ENCODE measurements around the gene LY6G6C.

LY6G6C gene

GRCh38 chr6:31680226-31681134 lies 41.1 kb downstream of the LY6G6C start, which contains the start of gene LY6G5C:
LY6G5C (minus strand) TSS chr6:31681067; CDS start chr6:31680373, 694 bp downstream.
- no peak for TF ChIP-seq EZH2phosphoT487 (IDR thresholded peaks at IDR 0.05; ENCODE audit: borderline replicate concordance, low read length)
- peak; percentile 61 for TF ChIP-seq CTCF (IDR thresholded peaks at IDR 0.05; ENCODE audit: low read depth, low read length, poor library complexity, severe bottlenecking)
- Histone ChIP-seq H3K9me3 (ENCODE audit: control insufficient read depth, insufficient read depth, low read length) (no peaks in the 10 kb centered on the region), H3K4me1 (ENCODE audit: control insufficient read depth, low read length) (peaks cover 16% of the 10 kb centered on the region), H3K4me3 (ENCODE audit: low read length) (peak within 1 kb of the TSS; percentile 62), H3K36me3 (ENCODE audit: control insufficient read depth, low read length) (no peaks in the 10 kb centered on the region), H3K4me2 (ENCODE audit: low read length) (peak within 1 kb of the TSS; percentile 77), H3K9me2 (replicated peaks; ENCODE audit: control insufficient read depth, low read length) (no peaks in the 10 kb centered on the region), H4K20me1 (ENCODE audit: control insufficient read depth, insufficient read depth, low read depth, low read length) (no peaks in the 10 kb centered on the region), H3K79me2 (ENCODE audit: control insufficient read depth, low read length) (no peaks in the 10 kb centered on the region), H3F3A (ENCODE audit: control insufficient read depth, insufficient read depth) (peaks cover 5% of the 10 kb centered on the region; the same call in 1 of the 2 replicates), H3K27me3 (ENCODE audit: control insufficient read depth, low read length) (peaks cover 26% of the 10 kb centered on the region), H3K27ac (ENCODE audit: low read depth, low read length) (no peak within 1 kb of the TSS)

GRCh38 chr6:31677955-31678354 lies 43.6 kb downstream of the LY6G6C start:
- Histone ChIP-seq H3K27me3 (ENCODE audit: control insufficient read depth, low read length) (peaks cover 26% of the 10 kb centered on the region), H3K4me1 (ENCODE audit: control insufficient read depth, low read length) (peaks cover 16% of the 10 kb centered on the region), H3F3A (ENCODE audit: control insufficient read depth, insufficient read depth) (peaks cover 17% of the 10 kb centered on the region), H3K9me3 (ENCODE audit: control insufficient read depth, insufficient read depth, low read length) (no peaks in the 10 kb centered on the region), H3K27ac (ENCODE audit: low read depth, low read length) (no peak overlapping the region), H3K9me2 (replicated peaks; ENCODE audit: control insufficient read depth, low read length) (no peaks in the 10 kb centered on the region), H3K79me2 (ENCODE audit: control insufficient read depth, low read length) (no peaks in the 10 kb centered on the region), H3K36me3 (ENCODE audit: control insufficient read depth, low read length) (peaks cover 4% of the 10 kb centered on the region), H4K20me1 (ENCODE audit: control insufficient read depth, insufficient read depth, low read depth, low read length) (no peaks in the 10 kb centered on the region), H3K4me2 (ENCODE audit: low read length) (no peak overlapping the region), H3K4me3 (ENCODE audit: low read length) (no peak overlapping the region)
- no peak for TF ChIP-seq CTCF (IDR thresholded peaks at IDR 0.05; ENCODE audit: low read depth, low read length, poor library complexity, severe bottlenecking)
- TF ChIP-seq EZH2phosphoT487 (IDR thresholded peaks at IDR 0.05; ENCODE audit: borderline replicate concordance, low read length): no peak

- H3K9me3 ChIP-seq (ENCODE audit: control insufficient read depth, insufficient read depth, low read length): no peaks in the 10 kb centered on the region
- H3K4me3 ChIP-seq (ENCODE audit: low read length): no peak overlapping the region
- H4K20me1 ChIP-seq (ENCODE audit: control insufficient read depth, insufficient read depth, low read depth, low read length): no peaks in the 10 kb centered on the region
- no peaks in the 10 kb centered on the region for H3K9me2 ChIP-seq (replicated peaks; ENCODE audit: control insufficient read depth, low read length)
- no peak overlapping the region for H3K4me2 ChIP-seq (ENCODE audit: low read length)
- H3K36me3 ChIP-seq (ENCODE audit: control insufficient read depth, low read length): peaks cover 14% of the 10 kb centered on the region
- H3K27me3 ChIP-seq (ENCODE audit: control insufficient read depth, low read length): peaks cover 26% of the 10 kb centered on the region
- H3F3A ChIP-seq (ENCODE audit: control insufficient read depth, insufficient read depth): peaks cover 17% of the 10 kb centered on the region
- peaks cover 16% of the 10 kb centered on the region for H3K4me1 ChIP-seq (ENCODE audit: control insufficient read depth, low read length)
- no peak for TF ChIP-seq EZH2phosphoT487 (IDR thresholded peaks at IDR 0.05; ENCODE audit: borderline replicate concordance, low read length)
- no peak for TF ChIP-seq CTCF (IDR thresholded peaks at IDR 0.05; ENCODE audit: low read depth, low read length, poor library complexity, severe bottlenecking)
- no peaks in the 10 kb centered on the region for H3K79me2 ChIP-seq (ENCODE audit: control insufficient read depth, low read length)
- H3K27ac ChIP-seq (ENCODE audit: low read depth, low read length): no peak overlapping the region
These were observed 44.6 kb downstream of the LY6G6C start for GRCh38 chr6:31676904-31677303.
